NCI-H2196 treated with DMSO at 0.1 percent for 48 hours (cell line): ENCODE data around the gene CCDC86.
"Not testable (repeated sequence)": the region's sequence is repeated elsewhere in the genome, so short reads cannot be mapped to it uniquely, and the experiment has no call there.

ENCODE experiments used
- DNase-seq: peaks from one replicate; lab custom pipeline; 2025; ENCODE audit not compliant: unreplicated experiment; lab: John Stamatoyannopoulos, UW

CCDC86 gene

GRCh38 chr11:60841797-60842667 is at the start of gene CCDC86:
CCDC86 (plus strand) TSS chr11:60842113; CDS start chr11:60842125, 12 bp downstream.
- DNase-seq: peak; percentile 81

GRCh38 chr11:60792521-60792920 is 49.4 kb upstream of the CCDC86 start:
- DNase-seq: no peak

GRCh38 chr11:60795291-60795690 is 46.6 kb upstream of the CCDC86 start:
- DNase-seq: no peak

- no peak for DNase-seq
Measured at GRCh38 chr11:60797846-60798630, 43.9 kb upstream of the CCDC86 start.

GRCh38 chr11:60798631-60799030 is 43.3 kb upstream of the CCDC86 start:
- no peak for DNase-seq

GRCh38 chr11:60801194-60801593 is 40.7 kb upstream of the CCDC86 start:
- DNase-seq: no peak

GRCh38 chr11:60803273-60803936 is 38.5 kb upstream of the CCDC86 start:
- DNase-seq: no peak

- no peak for DNase-seq
Measured at GRCh38 chr11:60809249-60809648, 32.7 kb upstream of the CCDC86 start.

GRCh38 chr11:60809691-60810090 is 32.2 kb upstream of the CCDC86 start:
- no peak for DNase-seq

- DNase-seq: no peak
Measured at GRCh38 chr11:60810151-60810550, 31.8 kb upstream of the CCDC86 start.

- DNase-seq: no peak
Measured at GRCh38 chr11:60810569-60810968, 31.3 kb upstream of the CCDC86 start.

- no peak for DNase-seq
Measured at GRCh38 chr11:60813324-60813723, 28.6 kb upstream of the CCDC86 start.

- no peak for DNase-seq
Measured at GRCh38 chr11:60814112-60814511, 27.8 kb upstream of the CCDC86 start.

- DNase-seq: no peak
Measured at GRCh38 chr11:60816590-60817157, 25.2 kb upstream of the CCDC86 start.

- DNase-seq: no peak
Measured at GRCh38 chr11:60818057-60818456, 23.9 kb upstream of the CCDC86 start.

- no peak for DNase-seq
Measured at GRCh38 chr11:60821827-60822599, 19.9 kb upstream of the CCDC86 start.

GRCh38 chr11:60823745-60824306 is 18.1 kb upstream of the CCDC86 start:
- DNase-seq: not testable (repeated sequence)

GRCh38 chr11:60825118-60825517 is 16.8 kb upstream of the CCDC86 start:
- no peak for DNase-seq

GRCh38 chr11:60825790-60826189 is 16.1 kb upstream of the CCDC86 start:
- no peak for DNase-seq

GRCh38 chr11:60830478-60831142 is 11.3 kb upstream of the CCDC86 start:
- no peak for DNase-seq
